Keratinocyte (primary cell): ENCODE data around the gene ZCCHC7. TPM values are rescaled to one million over a fixed set of nuclear protein-coding genes. Genes with fewer than 3 reads are reported as not detected.

ENCODE experiments used
- DNase-seq: peaks from one replicate; pipeline ENCODE4 v3.0.0-alpha.2; 2011; ENCODE audit warnings: low read depth, missing footprints, low spot score
- FAIRE-seq: peaks from 2 replicates; lab custom pipeline; 2011; peaks lifted over from hg19 to GRCh38; lab: Jason Lieb, UNC
- H2AFZ ChIP-seq: 2 replicates; pipeline ENCODE4 v1.6.0; 2012; ENCODE audit warnings: low read length, control low read depth, inconsistent platforms; ENCODE audit not compliant: control insufficient read depth
- H3K27ac ChIP-seq: 2 replicates; pipeline ENCODE4 v1.5.1; 2011; ENCODE audit warnings: low read length; ENCODE audit not compliant: control insufficient read depth, insufficient read depth
- H3K27me3 ChIP-seq: 3 replicates; pipeline ENCODE4 v1.6.0; 2011; ENCODE audit warnings: low read length; ENCODE audit not compliant: control insufficient read depth, insufficient read depth; ENCODE audit errors: extremely low read depth
- H3K36me3 ChIP-seq, 2 experiments: 2 replicates in 1 of 2; 3 replicates in 1 of 2; pipeline ENCODE4 v1.5.1; 2011; ENCODE audit warnings: low read length in 2 of 2, mild to moderate bottlenecking in 1 of 2; ENCODE audit not compliant: control insufficient read depth in 2 of 2, insufficient read depth in 2 of 2; ENCODE audit errors: extremely low read depth in 1 of 2
- H3K4me1 ChIP-seq: 3 replicates; pipeline ENCODE4 v1.5.1; 2011; ENCODE audit warnings: low read length; ENCODE audit not compliant: control insufficient read depth, insufficient read depth; ENCODE audit errors: extremely low read depth
- H3K4me2 ChIP-seq: 3 replicates; pipeline ENCODE4 v1.6.0; 2011; ENCODE audit warnings: low read depth, low read length; ENCODE audit not compliant: control insufficient read depth, insufficient read depth; ENCODE audit errors: extremely low read depth
- H3K4me3 ChIP-seq, 3 experiments: fragments of 200-600 bp in 1 of 3; sonication (generic) in 1 of 3; 2 replicates in 2 of 3; 3 replicates in 1 of 3; pipeline ENCODE4 v1.5.1; 2011 to 2016; ENCODE audit warnings: low read length in 3 of 3, mild to moderate bottlenecking in 3 of 3, control low read depth in 2 of 3, inconsistent platforms in 1 of 3, low read depth in 1 of 3, mixed read lengths in 1 of 3, mixed run types in 1 of 3, moderate library complexity in 1 of 3; ENCODE audit not compliant: control insufficient read depth in 2 of 3, insufficient read depth in 2 of 3; ENCODE audit errors: extremely low read depth in 1 of 3
- H3K79me2 ChIP-seq: 2 replicates; pipeline ENCODE4 v1.6.0; 2012; ENCODE audit warnings: low read length; ENCODE audit not compliant: control insufficient read depth, insufficient read depth
- H3K9ac ChIP-seq: 3 replicates; pipeline ENCODE4 v1.6.0; 2011; ENCODE audit warnings: low read length; ENCODE audit not compliant: control insufficient read depth, insufficient read depth; ENCODE audit errors: extremely low read depth
- H3K9me1 ChIP-seq: 3 replicates; pipeline ENCODE4 v1.6.0; 2011; ENCODE audit warnings: low read length; ENCODE audit not compliant: control insufficient read depth, insufficient read depth; ENCODE audit errors: extremely low read depth
- H3K9me3 ChIP-seq: 2 replicates; pipeline ENCODE4 v1.5.1; 2012; ENCODE audit warnings: low read depth, low read length; ENCODE audit not compliant: control insufficient read depth
- H4K20me1 ChIP-seq: 3 replicates; pipeline ENCODE4 v1.6.0; 2011; ENCODE audit warnings: low read length; ENCODE audit not compliant: control insufficient read depth, insufficient read depth; ENCODE audit errors: extremely low read depth
- CTCF ChIP-seq, 3 experiments: IDR thresholded peaks in 1 of 3; conservative IDR thresholded peaks in 1 of 3; optimal IDR thresholded peaks in 1 of 3; 2 replicates in 2 of 3; 3 replicates in 1 of 3; pipeline versions ENCODE3 to v1.5.1; 2011; ENCODE audit warnings: low read length in 3 of 3, mild to moderate bottlenecking in 3 of 3, moderate library complexity in 2 of 3, control low read depth in 1 of 3, inconsistent platforms in 1 of 3; ENCODE audit not compliant: insufficient read depth in 2 of 3; ENCODE audit errors: extremely low read depth in 1 of 3
- EZH2 ChIP-seq: IDR thresholded peaks from one replicate; pipeline ENCODE4 v1.6.1; 2012; ENCODE audit warnings: inconsistent platforms, mild to moderate bottlenecking, low read length, moderate library complexity
- dilution Hi-C: fragments of 300-500 bp; cut with MboI; formaldehyde crosslinking; loops from one replicate; pipeline ENCODE4 v1.7.0; 2020; ENCODE audit warnings: low sequenced_read_pairs; ENCODE audit not compliant: extremely low pct_ligation_motif_present
- polyA plus RNA-seq, 5 experiments: library from polyadenylated mRNA; depleted of rRNA in 3 of 5; stranded (reverse) in 3 of 5; stranded (forward) in 1 of 5; unstranded in 1 of 5; fragments of >200 nt; gene quantifications; 1 replicate in 1 of 5; 2 replicates in 3 of 5; 3 replicates in 1 of 5; pipeline versions ENCODE4 v1.2.1 to v1.2.3, GENCODE V29; 2011 to 2012; ENCODE audit warnings: missing spikeins in 2 of 5, low read depth in 1 of 5, low replicate concordance in 1 of 5

ZCCHC7 gene
- polyA plus RNA-seq, 1 donor (not counting 4 experiments of a cell fraction or from before 2014, with no cell fraction given) = 16.5 TPM

DNA sequence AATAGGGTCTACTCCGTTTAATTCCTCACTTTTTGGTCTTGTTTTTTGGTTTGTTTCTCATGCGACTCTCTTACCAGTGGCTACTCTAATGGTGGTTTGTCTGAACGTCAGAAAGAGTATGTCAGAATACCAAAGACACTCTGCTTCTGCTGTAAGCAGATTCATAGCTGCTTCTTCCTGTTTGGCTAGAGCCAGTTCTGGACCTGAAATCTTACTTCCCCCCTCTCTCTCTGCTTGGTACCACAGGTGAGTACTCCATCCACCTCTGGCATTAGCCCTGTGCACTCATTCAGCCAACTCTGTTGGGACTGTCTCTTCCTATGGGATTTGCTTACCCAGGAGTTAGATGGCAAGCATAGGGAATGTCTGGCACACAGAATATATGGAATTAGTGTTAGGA, 6.6 kb downstream of the ZCCHC7 start:
- no peak for DNase-seq
- H3K27me3 ChIP-seq = no peaks in the 10 kb centered on the region
- H3K4me1 ChIP-seq = peaks cover under 1% of the 10 kb centered on the region
- FAIRE-seq = peak; percentile 46
- no peak overlapping the region for H3K4me2 ChIP-seq
- peaks cover 7 to 20% of the 10 kb centered on the region in 2 experiments for H3K36me3 ChIP-seq
- no peak overlapping the region for H3K27ac ChIP-seq
- no peaks in the 10 kb centered on the region for H4K20me1 ChIP-seq
- TF ChIP-seq CTCF (optimal IDR thresholded peaks at IDR 0.05 in 1 of 3, IDR thresholded peaks at IDR 0.05 in 1 of 3, conservative IDR thresholded peaks at IDR 0.05 in 1 of 3; ENCODE audit: extremely low read depth in 1 of 3, insufficient read depth in 2 of 3, low read length in 3 of 3) (no peak), EZH2 (no peak)
- H3K79me2 ChIP-seq = peaks cover 50% of the 10 kb centered on the region
- H3K9me3 ChIP-seq = no peaks in the 10 kb centered on the region
- H3K4me3 ChIP-seq = no peak overlapping the region
- no peaks in the 10 kb centered on the region for H3K9me1 ChIP-seq
- H2AFZ ChIP-seq = no peak overlapping the region
- H3K9ac ChIP-seq = no peak overlapping the region
- dilution Hi-C loops = no loop called here

DNA sequence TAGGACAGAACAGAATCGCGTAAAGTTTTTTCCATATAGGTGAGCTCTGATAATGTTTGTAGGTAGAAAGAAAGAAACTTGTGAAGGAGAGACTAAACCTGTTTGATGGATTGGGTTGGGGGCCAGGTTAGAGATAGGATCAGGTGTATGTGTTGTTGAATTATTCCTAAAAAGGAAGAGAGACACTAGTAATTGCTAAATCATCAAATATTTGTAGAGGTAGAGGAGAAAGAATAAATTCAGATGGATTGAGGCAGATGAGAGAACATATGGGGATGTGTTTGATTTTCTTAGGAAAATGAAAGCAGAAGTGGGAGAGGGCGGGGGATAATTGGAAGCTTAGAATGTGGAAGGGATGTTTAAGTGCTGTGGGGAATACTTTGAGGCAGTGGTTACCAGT, 7.7 kb downstream of the ZCCHC7 start:
- peaks cover 7 to 20% of the 10 kb centered on the region in 2 experiments for H3K36me3 ChIP-seq
- H3K9ac ChIP-seq = no peak overlapping the region
- no peak overlapping the region for H3K27ac ChIP-seq
- dilution Hi-C loops = no loop called here
- no peaks in the 10 kb centered on the region for H3K9me3 ChIP-seq
- TF ChIP-seq EZH2 = no peak
- no peak for TF ChIP-seq CTCF (optimal IDR thresholded peaks at IDR 0.05 in 1 of 3, IDR thresholded peaks at IDR 0.05 in 1 of 3, conservative IDR thresholded peaks at IDR 0.05 in 1 of 3; ENCODE audit: extremely low read depth in 1 of 3, insufficient read depth in 2 of 3, low read length in 3 of 3)
- H3K79me2 ChIP-seq = peaks cover 41% of the 10 kb centered on the region
- no peaks in the 10 kb centered on the region for H3K4me1 ChIP-seq
- H4K20me1 ChIP-seq = no peaks in the 10 kb centered on the region
- FAIRE-seq (no peak), DNase-seq (no peak)
- no peak overlapping the region for H3K4me3 ChIP-seq
- H3K27me3 ChIP-seq = no peaks in the 10 kb centered on the region
- no peak overlapping the region for H2AFZ ChIP-seq
- H3K9me1 ChIP-seq = no peaks in the 10 kb centered on the region
- H3K4me2 ChIP-seq = no peak overlapping the region
